Natural killer cell (primary cell): ENCODE measurements around the gene CAVIN3. TPM values are rescaled to one million over a fixed set of nuclear protein-coding genes. Genes with fewer than 3 reads are reported as not detected.

ENCODE experiments used
- ATAC-seq, 3 donors: fragments of 150-1000 bp in 2 of 3; fragments of 200-7000 bp in 1 of 3; cut with Tn5 transposase; 1 replicate in 1 of 3; 2 replicates in 2 of 3; pipeline ENCODE4 v1.10.0; 2021; ENCODE audit warnings: mild to moderate bottlenecking in 2 of 3, moderate library complexity in 2 of 3
- DNase-seq, 2 donors: peaks; one replicate each; pipeline versions ENCODE4 v3.0.0 to v3.0.0-alpha.2; 2013 to 2021; ENCODE audit warnings: mixed read lengths in 1 of 2
- H3K27ac ChIP-seq: one replicate; pipeline ENCODE4 v1.5.1; 2013; ENCODE audit warnings: mild to moderate bottlenecking, low read length
- H3K27me3 ChIP-seq: one replicate; pipeline ENCODE4 v1.6.1; 2013; ENCODE audit warnings: low read length; ENCODE audit not compliant: control insufficient read depth, insufficient read depth
- H3K36me3 ChIP-seq: one replicate; pipeline ENCODE4 v1.6.1; 2013; ENCODE audit warnings: low read length; ENCODE audit not compliant: control insufficient read depth, insufficient read depth
- H3K4me1 ChIP-seq: one replicate; pipeline ENCODE4 v1.6.1; 2013; ENCODE audit warnings: low read length; ENCODE audit not compliant: control insufficient read depth, insufficient read depth
- H3K4me3 ChIP-seq: one replicate; pipeline ENCODE4 v1.5.1; 2013; ENCODE audit warnings: low read length
- H3K9me3 ChIP-seq: one replicate; pipeline ENCODE4 v1.6.1; 2013; ENCODE audit warnings: low read length; ENCODE audit not compliant: control insufficient read depth, insufficient read depth
- H3K27ac Mint-ChIP-seq, 2 donors: one replicate each; pipeline ENCODE4 v1.8.0; 2022; ENCODE audit warnings: mild to moderate bottlenecking in 2 of 2, mixed read lengths in 2 of 2, moderate library complexity in 1 of 2
- H3K27me3 Mint-ChIP-seq, 2 donors: one replicate each; pipeline ENCODE4 v1.8.0; 2022; ENCODE audit warnings: low read depth in 2 of 2, mixed read lengths in 2 of 2
- H3K36me3 Mint-ChIP-seq: one replicate; pipeline ENCODE4 v1.8.0; 2022; ENCODE audit warnings: mixed read lengths
- H3K4me1 Mint-ChIP-seq, 2 donors: one replicate each; pipeline ENCODE4 v1.8.0; 2022; ENCODE audit warnings: mixed read lengths in 2 of 2
- H3K4me3 Mint-ChIP-seq: one replicate; pipeline ENCODE4 v1.8.0; 2022; ENCODE audit warnings: mild to moderate bottlenecking, moderate library complexity, mixed read lengths
- H3K9me3 Mint-ChIP-seq, 2 donors: one replicate each; pipeline ENCODE4 v1.8.0; 2022; ENCODE audit warnings: mixed read lengths in 2 of 2
- WGBS: methylation state at CpG from one replicate; pipeline ENCODE4 v1.1.7; 2013; ENCODE audit warnings: missing lambda C conversion rate; ENCODE audit not compliant: insufficient coverage; 5-methylcytosine and 5-hydroxymethylcytosine counted together
- intact Hi-C: fragments of 100-400 bp; cut with micrococcal nuclease; formaldehyde crosslinking; loops from one replicate; pipeline ENCODE4 v1.14.2; 2022
- total RNA-seq, 4 donors: library from RNA; stranded (reverse); fragments of 120-200 nt in 1 of 4; gene quantifications; one replicate each; pipeline versions ENCODE4 v1.2.3 to v1.2.4, GENCODE V29; 2013 to 2022
- TF ChIP-seq, protein P1 (sequence below): fragments of 200-600 bp; IDR thresholded peaks from one replicate; pipeline ENCODE4 v1.8.0; 2022; ENCODE audit warnings: antibody characterized with exemption

CAVIN3 gene
- total RNA-seq, 3 donors from 2014 or later (not counting 1 experiment from before 2014, with no cell fraction given): not detected

DNA sequence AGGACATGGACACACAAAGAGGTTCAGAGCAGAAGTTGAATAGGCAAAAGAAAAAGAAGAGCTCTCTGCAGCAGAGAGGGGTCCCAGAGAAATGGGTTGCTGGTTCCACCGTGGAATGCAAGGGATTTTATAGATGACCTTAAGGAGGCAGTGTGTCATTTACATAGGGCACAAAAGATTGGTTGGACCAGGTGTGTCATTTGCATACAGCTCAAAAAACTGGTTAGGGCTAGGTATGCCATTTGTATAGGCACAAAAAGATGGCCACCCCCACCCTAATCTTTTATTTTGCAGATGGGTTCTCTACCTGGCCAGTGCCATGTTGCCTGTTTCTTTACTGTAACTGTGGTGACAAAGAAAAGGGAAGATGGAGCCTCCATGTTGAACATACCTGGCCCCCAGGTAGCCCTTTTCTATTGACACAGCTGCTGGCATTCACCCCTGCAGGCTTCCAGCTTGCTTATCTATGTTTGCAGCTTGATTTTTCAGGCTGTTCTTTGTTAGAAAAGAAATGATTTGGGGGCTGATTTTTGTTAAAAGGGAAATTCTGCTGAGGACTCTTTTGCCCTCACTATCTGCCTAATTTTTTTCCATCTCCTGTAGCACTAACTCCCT is 3.1 kb upstream of the CAVIN3 start:
- Histone ChIP-seq H3K36me3 (no peaks in the 10 kb centered on the region), H3K4me1 (no peaks in the 10 kb centered on the region), H3K4me3 (no peak overlapping the region), H3K27me3 (peaks cover 4% of the 10 kb centered on the region), H3K9me3 (no peaks in the 10 kb centered on the region), H3K27ac (no peak overlapping the region)
- ATAC-seq (no peak), DNase-seq (no peak)
- TF ChIP-seq, protein P1, sequence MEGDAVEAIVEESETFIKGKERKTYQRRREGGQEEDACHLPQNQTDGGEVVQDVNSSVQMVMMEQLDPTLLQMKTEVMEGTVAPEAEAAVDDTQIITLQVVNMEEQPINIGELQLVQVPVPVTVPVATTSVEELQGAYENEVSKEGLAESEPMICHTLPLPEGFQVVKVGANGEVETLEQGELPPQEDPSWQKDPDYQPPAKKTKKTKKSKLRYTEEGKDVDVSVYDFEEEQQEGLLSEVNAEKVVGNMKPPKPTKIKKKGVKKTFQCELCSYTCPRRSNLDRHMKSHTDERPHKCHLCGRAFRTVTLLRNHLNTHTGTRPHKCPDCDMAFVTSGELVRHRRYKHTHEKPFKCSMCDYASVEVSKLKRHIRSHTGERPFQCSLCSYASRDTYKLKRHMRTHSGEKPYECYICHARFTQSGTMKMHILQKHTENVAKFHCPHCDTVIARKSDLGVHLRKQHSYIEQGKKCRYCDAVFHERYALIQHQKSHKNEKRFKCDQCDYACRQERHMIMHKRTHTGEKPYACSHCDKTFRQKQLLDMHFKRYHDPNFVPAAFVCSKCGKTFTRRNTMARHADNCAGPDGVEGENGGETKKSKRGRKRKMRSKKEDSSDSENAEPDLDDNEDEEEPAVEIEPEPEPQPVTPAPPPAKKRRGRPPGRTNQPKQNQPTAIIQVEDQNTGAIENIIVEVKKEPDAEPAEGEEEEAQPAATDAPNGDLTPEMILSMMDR: no peak
- intact Hi-C loops: no loop called here
- Mint-ChIP-seq H3K36me3 (no peaks in the 10 kb centered on the region), H3K9me3 (no peaks in the 10 kb centered on the region), H3K4me1 (no peaks in the 10 kb centered on the region), H3K4me3 (no peak overlapping the region), H3K27me3 (peaks cover 42 to 53% of the 10 kb centered on the region in 2 donors), H3K27ac (no peak overlapping the region)
- 67% methylated on average over 1 of the region's 1 CpG for WGBS

DNA sequence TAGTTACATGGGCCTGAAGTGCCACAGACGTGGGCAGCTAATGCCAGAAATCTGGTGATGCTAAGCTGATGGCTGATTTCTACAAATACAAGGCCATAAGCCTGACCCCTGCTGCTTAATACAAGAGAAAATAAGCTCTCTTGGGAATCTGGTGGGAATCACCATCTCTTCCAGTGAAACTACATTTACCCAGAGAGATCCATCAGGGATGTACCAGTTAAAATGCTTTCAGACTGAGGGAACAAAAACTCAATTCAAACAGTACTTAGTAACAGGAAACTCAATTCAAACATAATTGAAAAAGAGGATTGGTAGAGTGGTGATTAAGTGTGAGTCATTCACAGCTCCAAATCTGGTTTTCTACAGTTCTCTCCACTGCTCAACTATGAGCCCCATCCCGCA is 1.7 kb upstream of the CAVIN3 start:
- no peaks in the 10 kb centered on the region for H3K4me1 Mint-ChIP-seq
- no peak overlapping the region for H3K27ac ChIP-seq
- TF ChIP-seq, protein P1: no peak
- intact Hi-C loops: no loop called here
- H3K4me3 ChIP-seq: no peak overlapping the region
- peaks cover 42 to 53% of the 10 kb centered on the region in 2 donors for H3K27me3 Mint-ChIP-seq
- ATAC-seq (no peak), DNase-seq (no peak)
- no peaks in the 10 kb centered on the region for H3K9me3 Mint-ChIP-seq
- no peaks in the 10 kb centered on the region for H3K4me1 ChIP-seq
- H3K27ac Mint-ChIP-seq: no peak overlapping the region
- peaks cover 4% of the 10 kb centered on the region for H3K27me3 ChIP-seq
- H3K4me3 Mint-ChIP-seq: no peak overlapping the region
- H3K9me3 ChIP-seq: no peaks in the 10 kb centered on the region
- no peaks in the 10 kb centered on the region for H3K36me3 ChIP-seq
- no peaks in the 10 kb centered on the region for H3K36me3 Mint-ChIP-seq
- WGBS: 75% methylated on average over 2 of the region's 2 CpGs

DNA sequence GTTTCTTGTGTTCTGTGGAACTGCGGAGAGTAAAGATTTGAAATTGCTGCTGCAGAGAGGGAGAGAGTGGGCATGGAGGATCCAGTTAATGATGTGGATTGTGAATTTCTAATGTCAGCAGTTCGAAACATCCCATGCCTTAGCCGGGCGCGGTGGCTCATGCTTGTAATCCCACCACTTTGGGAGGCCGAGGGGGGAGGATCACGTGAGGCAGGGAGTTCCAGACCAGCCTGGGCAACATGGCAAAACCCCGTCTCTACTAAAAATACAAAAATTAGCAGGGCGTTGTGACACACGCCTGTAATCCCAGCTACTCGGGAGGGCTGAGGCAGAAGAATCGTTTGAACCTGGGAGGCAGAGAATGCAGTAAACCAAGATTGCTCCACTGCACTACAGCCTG is 1.1 kb upstream of the CAVIN3 start:
- peaks cover 4% of the 10 kb centered on the region for H3K27me3 ChIP-seq
- TF ChIP-seq, protein P1: no peak
- H3K27me3 Mint-ChIP-seq: peaks cover 45 to 51% of the 10 kb centered on the region in 2 donors
- intact Hi-C loops: no loop called here
- no peaks in the 10 kb centered on the region for H3K9me3 ChIP-seq
- H3K4me1 Mint-ChIP-seq: no peaks in the 10 kb centered on the region
- H3K4me3 ChIP-seq: no peak overlapping the region
- no peak overlapping the region for H3K27ac Mint-ChIP-seq
- ATAC-seq (no peak), DNase-seq (no peak)
- no peak overlapping the region for H3K27ac ChIP-seq
- 95% methylated on average over 12 of the region's 12 CpGs for whole genome bisulfite sequencing
- H3K4me1 ChIP-seq: no peaks in the 10 kb centered on the region
- no peaks in the 10 kb centered on the region for H3K36me3 Mint-ChIP-seq
- no peaks in the 10 kb centered on the region for H3K36me3 ChIP-seq
- H3K4me3 Mint-ChIP-seq: no peak overlapping the region
- H3K9me3 Mint-ChIP-seq: no peaks in the 10 kb centered on the region
